GM23338 (cell line): Measurements from ENCODE around the gene GRIK1. TPM values are rescaled to one million over a fixed set of nuclear protein-coding genes. Genes with fewer than 3 reads are reported as not detected.

ENCODE experiments used
- ATAC-seq: fragments of 200-7000 bp; cut with Tn5 transposase; 3 replicates; pipeline ENCODE4 v1.9.1; 2020
- DNase-seq: peaks from one replicate; pipeline ENCODE4 v3.0.0-alpha.2; 2015; ENCODE audit warnings: low spot score
- H2AFZ ChIP-seq: fragments of 200-600 bp; sonication (generic); 2 replicates; pipeline ENCODE4 v1.8.0; 2016; ENCODE audit warnings: antibody characterized with exemption, mild to moderate bottlenecking, moderate library complexity
- H3F3A ChIP-seq: fragments of 200-600 bp; sonication (generic); replicated peaks from 2 replicates; pipeline ENCODE4 v1.8.0; 2017; ENCODE audit warnings: antibody characterized with exemption, mixed run types, low read depth
- H3K27ac ChIP-seq: fragments of 200-600 bp; sonication (generic); 2 replicates; pipeline ENCODE4 v1.6.1; 2016; ENCODE audit warnings: low read depth
- H3K27me3 ChIP-seq: fragments of 200-600 bp; sonication (generic); 2 replicates; pipeline ENCODE4 v1.8.0; 2016; ENCODE audit warnings: mild to moderate bottlenecking, mixed run types, moderate library complexity; ENCODE audit not compliant: insufficient read depth
- H3K36me3 ChIP-seq: fragments of 200-600 bp; sonication (generic); 2 replicates; pipeline ENCODE4 v1.8.0; 2016; ENCODE audit warnings: mild to moderate bottlenecking; ENCODE audit not compliant: insufficient read depth
- H3K4me1 ChIP-seq: fragments of 200-600 bp; sonication (generic); 2 replicates; pipeline ENCODE4 v1.8.0; 2016; ENCODE audit warnings: mild to moderate bottlenecking, moderate library complexity; ENCODE audit not compliant: insufficient read depth
- H3K4me2 ChIP-seq: fragments of 200-600 bp; sonication (generic); 2 replicates; pipeline ENCODE4 v1.7.1; 2017; ENCODE audit warnings: mixed run types
- H3K4me3 ChIP-seq: fragments of 200-600 bp; sonication (generic); 2 replicates; pipeline ENCODE4 v1.6.1; 2016; ENCODE audit warnings: mixed run types
- H3K79me2 ChIP-seq: fragments of 200-600 bp; sonication (generic); replicated peaks from 2 replicates; pipeline ENCODE4 v1.8.0; 2017; ENCODE audit warnings: mild to moderate bottlenecking; ENCODE audit not compliant: insufficient read depth
- H3K9me2 ChIP-seq: fragments of 200-600 bp; sonication (generic); 2 replicates; pipeline ENCODE4 v1.8.0; 2017; ENCODE audit not compliant: insufficient read depth
- H4K20me1 ChIP-seq: fragments of 200-600 bp; sonication (generic); replicated peaks from 2 replicates; pipeline ENCODE4 v1.8.0; 2017; ENCODE audit warnings: mild to moderate bottlenecking; ENCODE audit not compliant: insufficient read depth
- H3K27ac Mint-ChIP-seq: 2 replicates; pipeline ENCODE4 v1.8.0; 2020; ENCODE audit warnings: inconsistent platforms, mild to moderate bottlenecking, moderate library complexity, mixed read lengths
- H3K27me3 Mint-ChIP-seq: 3 replicates; pipeline ENCODE4 v1.8.0; 2022; ENCODE audit warnings: low read depth, mild to moderate bottlenecking, moderate library complexity, mixed read lengths, inconsistent platforms; ENCODE audit not compliant: insufficient read depth, poor library complexity
- H3K36me3 Mint-ChIP-seq: 3 replicates; pipeline ENCODE4 v1.8.0; 2021; ENCODE audit warnings: low read depth, mild to moderate bottlenecking, inconsistent platforms, moderate library complexity, mixed read lengths
- H3K4me1 Mint-ChIP-seq: 3 replicates; pipeline ENCODE4 v1.8.0; 2020; ENCODE audit warnings: mild to moderate bottlenecking, inconsistent platforms, mixed read lengths
- H3K4me3 Mint-ChIP-seq: 3 replicates; pipeline ENCODE4 v1.8.0; 2021; ENCODE audit warnings: moderate library complexity, mild to moderate bottlenecking, inconsistent platforms, mixed read lengths
- H3K9me3 Mint-ChIP-seq: 3 replicates; pipeline ENCODE4 v1.8.0; 2020; ENCODE audit warnings: moderate library complexity, mild to moderate bottlenecking, inconsistent platforms, mixed read lengths
- CREB1 ChIP-seq: fragments of 250-450 bp; sonication (Bioruptor Pico); IDR thresholded peaks from 2 replicates; pipeline ENCODE4 v1.5.0; 2020; ENCODE audit warnings: low read depth, mild to moderate bottlenecking, moderate library complexity
- ETS1 ChIP-seq: IDR thresholded peaks from 2 replicates; pipeline ENCODE4 v1.6.1; 2016; ENCODE audit warnings: antibody characterized with exemption
- EZH2 ChIP-seq: fragments of 200-600 bp; sonication (generic); IDR thresholded peaks from one replicate; pipeline ENCODE4 v1.8.0; 2017; ENCODE audit warnings: antibody characterized with exemption, mild to moderate bottlenecking, low read depth; ENCODE audit not compliant: unreplicated experiment
- EZH2phosphoT487 ChIP-seq: fragments of 200-600 bp; sonication (generic); IDR thresholded peaks from one replicate; pipeline ENCODE4 v1.8.1; 2018; ENCODE audit warnings: antibody characterized with exemption; ENCODE audit not compliant: unreplicated experiment
- JUNB ChIP-seq: IDR thresholded peaks from one replicate; pipeline ENCODE4 v1.6.1; 2016; ENCODE audit warnings: antibody characterized with exemption; ENCODE audit not compliant: unreplicated experiment
- NANOG ChIP-seq: IDR thresholded peaks from 2 replicates; pipeline ENCODE4 v1.6.1; 2016; ENCODE audit warnings: antibody characterized with exemption, borderline replicate concordance
- REST ChIP-seq: IDR thresholded peaks from one replicate; pipeline ENCODE4 v1.6.1; 2018; ENCODE audit warnings: antibody characterized with exemption; ENCODE audit not compliant: unreplicated experiment
- STAT1 ChIP-seq: IDR thresholded peaks from one replicate; pipeline ENCODE4 v1.6.1; 2016; ENCODE audit warnings: antibody characterized with exemption; ENCODE audit not compliant: unreplicated experiment
- ZNF114 ChIP-seq: fragments of 250-450 bp; sonication (Bioruptor Pico); IDR thresholded peaks from 2 replicates; pipeline ENCODE4 v1.5.0; 2020; ENCODE audit warnings: mild to moderate bottlenecking, moderate library complexity
- ZNF331 ChIP-seq: fragments of 250-450 bp; sonication (Bioruptor Pico); IDR thresholded peaks from 2 replicates; pipeline ENCODE4 v1.5.0; 2020; ENCODE audit warnings: low read depth, mild to moderate bottlenecking, moderate library complexity
- ZNF462 ChIP-seq: fragments of 250-450 bp; sonication (Bioruptor Pico); IDR thresholded peaks from 2 replicates; pipeline ENCODE4 v1.5.0; 2020; ENCODE audit warnings: mild to moderate bottlenecking, moderate library complexity
- polyA plus RNA-seq: library from polyadenylated mRNA; unstranded; fragments of >200 nt; fragmentation: Nextera tagmentation; extraction: Ambion mirVana; gene quantifications from 2 replicates; pipeline ENCODE4 v1.2.1, GENCODE V29; 2016
- total RNA-seq: library from RNA; depleted of rRNA; stranded (reverse); fragments of >200 nt; shearing (Covaris generic); gene quantifications from 2 replicates; pipeline ENCODE4 v1.2.3, GENCODE V29; 2014

GRIK1 gene
- total and polyA plus RNA-seq, 2 experiments from 2014 or later: 0.18 to 0.42 TPM

GRCh38 chr21:29843804-29844203 is 96.0 kb downstream of the GRIK1 start (continued):
- no peak for TF ChIP-seq ZNF462 (CRISPR knock-in tag)
- no peak for TF ChIP-seq ETS1
- no peak for TF ChIP-seq JUNB
- no peak for TF ChIP-seq ZNF114 (CRISPR knock-in tag)
- TF ChIP-seq EZH2phosphoT487: no peak
- no peak for TF ChIP-seq ZNF331 (CRISPR knock-in tag)
- TF ChIP-seq CREB1 (CRISPR knock-in tag): no peak

GRCh38 chr21:29834617-29835016 is 105.2 kb downstream of the GRIK1 start:
- Histone ChIP-seq H3K9me2 (0 out of 2 replicates have a peak, but pooled peaks cover 4% of the 10 kb centered on the region), H3K27ac (no peak overlapping the region), H3K4me2 (no peak overlapping the region), H2AFZ (no peak overlapping the region), H3K79me2 (no peaks in the 10 kb centered on the region), H3K4me3 (no peak overlapping the region), H3F3A (no peaks in the 10 kb centered on the region), H3K4me1 (no peaks in the 10 kb centered on the region), H4K20me1 (no peaks in the 10 kb centered on the region), H3K36me3 (peaks cover 9% of the 10 kb centered on the region; the same call in 1 of the 2 replicates), H3K27me3 (no peaks in the 10 kb centered on the region)
- no peaks in the 10 kb centered on the region for H3K27me3 Mint-ChIP-seq
- H3K4me1 Mint-ChIP-seq: no peaks in the 10 kb centered on the region
- H3K4me3 Mint-ChIP-seq: no peak overlapping the region
- H3K27ac Mint-ChIP-seq: no peak overlapping the region
- H3K9me3 Mint-ChIP-seq: peaks cover 28% of the 10 kb centered on the region
- ATAC-seq: no peak
- DNase-seq: no peak
- H3K36me3 Mint-ChIP-seq: peaks cover 25% of the 10 kb centered on the region
- TF ChIP-seq EZH2 (no peak), EZH2phosphoT487 (no peak), JUNB (no peak), NANOG (no peak), ZNF331 (CRISPR knock-in tag) (no peak), REST (no peak), STAT1 (no peak), ETS1 (no peak), CREB1 (CRISPR knock-in tag) (no peak)
